ENCODE results near the gene PARD3. TPM values are rescaled to one million over a fixed set of nuclear protein-coding genes. Genes with fewer than 3 reads are reported as not detected.

Gene PARD3
- total RNA-seq, 1 donor from 2014 or later = 58.7 TPM

DNA sequence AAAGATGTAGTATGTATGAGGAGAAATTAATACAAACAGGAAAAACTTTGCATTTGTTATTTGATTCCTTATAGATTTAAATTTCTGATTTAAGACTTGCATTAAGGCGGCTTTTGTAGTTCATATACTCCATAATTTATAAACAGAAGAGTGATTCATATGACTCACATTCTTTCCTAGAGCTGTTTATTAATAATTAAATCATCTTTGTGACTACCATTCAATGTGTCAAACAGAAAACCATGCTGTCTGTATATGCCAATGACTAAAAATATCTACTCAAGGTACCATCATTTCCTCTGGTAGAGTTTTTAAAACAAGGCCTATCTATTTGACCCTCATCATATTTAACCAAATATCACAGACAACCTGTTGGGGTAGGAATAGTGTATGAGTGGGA lies 501.7 kb downstream of the PARD3 start:
- Mint-ChIP-seq H3K4me3 (no peak overlapping the region), H3K36me3 (peaks cover 16% of the 10 kb centered on the region), H3K4me1 (peaks cover 23% of the 10 kb centered on the region), H3K27ac (no peak overlapping the region), H3K9me3 (no peaks in the 10 kb centered on the region), H3K27me3 (ENCODE audit: insufficient read depth, low read depth) (no peaks in the 10 kb centered on the region)
- Histone ChIP-seq H4K20me1 (ENCODE audit: low read depth) (no peaks in the 10 kb centered on the region), H3K27me3 (no peaks in the 10 kb centered on the region), H3K4me3 (no peak overlapping the region), H3K9me3 (ENCODE audit: low read depth) (no peaks in the 10 kb centered on the region), H3K27ac (no peak overlapping the region), H3K4me1 (no peaks in the 10 kb centered on the region), H2AFZ (replicated peaks) (no peak overlapping the region), H3K4me2 (no peak overlapping the region), H3F3A (ENCODE audit: low read depth) (no peaks in the 10 kb centered on the region), H3K9ac (no peak overlapping the region), H3K36me3 (no peaks in the 10 kb centered on the region), H3K79me2 (ENCODE audit: low read depth) (no peaks in the 10 kb centered on the region)
- TF ChIP-seq, protein P1, sequence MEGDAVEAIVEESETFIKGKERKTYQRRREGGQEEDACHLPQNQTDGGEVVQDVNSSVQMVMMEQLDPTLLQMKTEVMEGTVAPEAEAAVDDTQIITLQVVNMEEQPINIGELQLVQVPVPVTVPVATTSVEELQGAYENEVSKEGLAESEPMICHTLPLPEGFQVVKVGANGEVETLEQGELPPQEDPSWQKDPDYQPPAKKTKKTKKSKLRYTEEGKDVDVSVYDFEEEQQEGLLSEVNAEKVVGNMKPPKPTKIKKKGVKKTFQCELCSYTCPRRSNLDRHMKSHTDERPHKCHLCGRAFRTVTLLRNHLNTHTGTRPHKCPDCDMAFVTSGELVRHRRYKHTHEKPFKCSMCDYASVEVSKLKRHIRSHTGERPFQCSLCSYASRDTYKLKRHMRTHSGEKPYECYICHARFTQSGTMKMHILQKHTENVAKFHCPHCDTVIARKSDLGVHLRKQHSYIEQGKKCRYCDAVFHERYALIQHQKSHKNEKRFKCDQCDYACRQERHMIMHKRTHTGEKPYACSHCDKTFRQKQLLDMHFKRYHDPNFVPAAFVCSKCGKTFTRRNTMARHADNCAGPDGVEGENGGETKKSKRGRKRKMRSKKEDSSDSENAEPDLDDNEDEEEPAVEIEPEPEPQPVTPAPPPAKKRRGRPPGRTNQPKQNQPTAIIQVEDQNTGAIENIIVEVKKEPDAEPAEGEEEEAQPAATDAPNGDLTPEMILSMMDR (IDR thresholded peaks at IDR 0.05) = no peak
- TF ChIP-seq EZH2 (IDR thresholded peaks at IDR 0.05) (no peak), EZH2phosphoT487 (IDR thresholded peaks at IDR 0.05) (no peak)
- no peak for DNase-seq (ENCODE audit: low spot score)

- H3F3A ChIP-seq (ENCODE audit: low read depth) = no peaks in the 10 kb centered on the region
- H3K9me3 ChIP-seq (ENCODE audit: low read depth) = no peaks in the 10 kb centered on the region
- H3K9ac ChIP-seq = no peak overlapping the region
- Mint-ChIP-seq H3K4me3 (no peak overlapping the region), H3K27me3 (ENCODE audit: insufficient read depth, low read depth) (no peaks in the 10 kb centered on the region), H3K9me3 (no peaks in the 10 kb centered on the region), H3K27ac (no peak overlapping the region), H3K4me1 (peaks cover 23% of the 10 kb centered on the region), H3K36me3 (peaks cover 21% of the 10 kb centered on the region)
- no peaks in the 10 kb centered on the region for H3K79me2 ChIP-seq (ENCODE audit: low read depth)
- no peak overlapping the region for H3K4me3 ChIP-seq
- H3K4me1 ChIP-seq = no peaks in the 10 kb centered on the region
- no peak for TF ChIP-seq EZH2phosphoT487 (IDR thresholded peaks at IDR 0.05)
- TF ChIP-seq, protein P1 (IDR thresholded peaks at IDR 0.05) = no peak
- no peak for TF ChIP-seq EZH2 (IDR thresholded peaks at IDR 0.05)
- no peak for DNase-seq (ENCODE audit: low spot score)
- H3K27ac ChIP-seq = no peak overlapping the region
- no peaks in the 10 kb centered on the region for H4K20me1 ChIP-seq (ENCODE audit: low read depth)
- H2AFZ ChIP-seq (replicated peaks) = no peak overlapping the region
- no peak overlapping the region for H3K4me2 ChIP-seq
- H3K36me3 ChIP-seq = no peaks in the 10 kb centered on the region
- H3K27me3 ChIP-seq = no peaks in the 10 kb centered on the region
Observed at GRCh38 chr10:34311679-34312078, 503.4 kb downstream of the PARD3 start.

DNA sequence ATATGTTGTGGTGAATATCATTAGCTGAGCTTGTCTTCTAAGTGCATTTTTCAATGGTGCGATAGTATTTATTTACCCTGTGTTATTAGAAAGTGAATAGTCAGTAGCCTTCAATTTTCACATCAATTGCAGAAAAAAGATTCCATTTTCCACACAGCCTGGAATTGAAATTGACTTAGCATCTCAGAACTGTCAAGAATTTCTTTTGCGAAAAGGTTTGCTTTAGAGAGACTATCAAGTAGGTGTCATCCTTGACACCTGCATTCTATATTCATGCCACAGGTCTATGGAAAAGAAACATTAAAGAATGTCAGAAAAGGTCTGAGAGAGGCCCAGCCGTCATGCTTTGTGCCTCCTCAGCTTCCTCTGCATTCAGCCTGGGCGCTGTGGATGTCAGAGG lies 504.9 kb downstream of the PARD3 start:
- Mint-ChIP-seq H3K27me3 (ENCODE audit: insufficient read depth, low read depth) (peaks cover 2% of the 10 kb centered on the region), H3K27ac (no peak overlapping the region), H3K9me3 (no peaks in the 10 kb centered on the region), H3K36me3 (peaks cover 23% of the 10 kb centered on the region), H3K4me1 (peaks cover 23% of the 10 kb centered on the region), H3K4me3 (no peak overlapping the region)
- no peak for DNase-seq (ENCODE audit: low spot score)
- TF ChIP-seq EZH2phosphoT487 (IDR thresholded peaks at IDR 0.05) (no peak), EZH2 (IDR thresholded peaks at IDR 0.05) (no peak)
- TF ChIP-seq, protein P1 (IDR thresholded peaks at IDR 0.05) = no peak
- Histone ChIP-seq H4K20me1 (ENCODE audit: low read depth) (no peaks in the 10 kb centered on the region), H3K4me2 (no peak overlapping the region), H3K27ac (no peak overlapping the region), H3K9me3 (ENCODE audit: low read depth) (no peaks in the 10 kb centered on the region), H3K27me3 (no peaks in the 10 kb centered on the region), H3K4me1 (no peaks in the 10 kb centered on the region), H3K36me3 (no peaks in the 10 kb centered on the region), H3K9ac (no peak overlapping the region), H3F3A (ENCODE audit: low read depth) (no peaks in the 10 kb centered on the region), H3K79me2 (ENCODE audit: low read depth) (no peaks in the 10 kb centered on the region), H2AFZ (replicated peaks) (no peak overlapping the region), H3K4me3 (no peak overlapping the region)

Measured in neural progenitor cell (in vitro differentiated cells).